Germinal center (tissue), 1 donor: ENCODE measurements around the gene ZSCAN26.

Experiments
- DNase-seq: peaks from one replicate; pipeline ENCODE4 v3.0.0; 2012; ENCODE audit warnings: mixed read lengths, low spot score

The ZSCAN26 gene

GRCh38 chr6:28266962-28267694, at the start of gene ZSCAN26:
TSS of gene ZSCAN26 (plus strand) at chr6:28267143. CDS start at chr6:28271920, 4,777 bp downstream.
- DNase-seq, result peak; percentile 75

DNA sequence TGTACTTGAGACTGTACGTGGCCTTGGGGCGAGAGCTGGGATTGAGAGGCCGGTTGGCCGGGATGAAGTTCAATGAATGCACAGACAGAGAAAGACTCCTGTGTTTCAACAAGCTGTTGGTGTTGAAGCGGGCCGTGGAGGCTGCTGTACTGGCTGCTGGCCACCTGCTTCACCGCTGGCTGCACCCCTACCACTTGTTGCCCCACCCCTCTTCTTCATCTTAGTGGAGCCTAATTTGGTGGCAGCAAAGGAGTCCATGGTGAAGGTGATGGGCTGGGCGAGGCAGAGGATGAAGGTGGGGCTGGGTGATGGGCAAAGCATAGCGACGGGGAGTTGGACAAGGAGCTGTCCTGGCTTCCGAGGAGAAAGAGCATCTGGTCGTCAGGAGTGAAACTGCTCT, 49.1 kb upstream of the ZSCAN26 start:
- no peak for DNase-seq

- peak; percentile 46 for DNase-seq
These were observed 48.4 kb upstream of the ZSCAN26 start for GRCh38 chr6:28218312-28219248.

- DNase-seq, result no peak
These were observed 46.4 kb upstream of the ZSCAN26 start for GRCh38 chr6:28220257-28221133.

DNA sequence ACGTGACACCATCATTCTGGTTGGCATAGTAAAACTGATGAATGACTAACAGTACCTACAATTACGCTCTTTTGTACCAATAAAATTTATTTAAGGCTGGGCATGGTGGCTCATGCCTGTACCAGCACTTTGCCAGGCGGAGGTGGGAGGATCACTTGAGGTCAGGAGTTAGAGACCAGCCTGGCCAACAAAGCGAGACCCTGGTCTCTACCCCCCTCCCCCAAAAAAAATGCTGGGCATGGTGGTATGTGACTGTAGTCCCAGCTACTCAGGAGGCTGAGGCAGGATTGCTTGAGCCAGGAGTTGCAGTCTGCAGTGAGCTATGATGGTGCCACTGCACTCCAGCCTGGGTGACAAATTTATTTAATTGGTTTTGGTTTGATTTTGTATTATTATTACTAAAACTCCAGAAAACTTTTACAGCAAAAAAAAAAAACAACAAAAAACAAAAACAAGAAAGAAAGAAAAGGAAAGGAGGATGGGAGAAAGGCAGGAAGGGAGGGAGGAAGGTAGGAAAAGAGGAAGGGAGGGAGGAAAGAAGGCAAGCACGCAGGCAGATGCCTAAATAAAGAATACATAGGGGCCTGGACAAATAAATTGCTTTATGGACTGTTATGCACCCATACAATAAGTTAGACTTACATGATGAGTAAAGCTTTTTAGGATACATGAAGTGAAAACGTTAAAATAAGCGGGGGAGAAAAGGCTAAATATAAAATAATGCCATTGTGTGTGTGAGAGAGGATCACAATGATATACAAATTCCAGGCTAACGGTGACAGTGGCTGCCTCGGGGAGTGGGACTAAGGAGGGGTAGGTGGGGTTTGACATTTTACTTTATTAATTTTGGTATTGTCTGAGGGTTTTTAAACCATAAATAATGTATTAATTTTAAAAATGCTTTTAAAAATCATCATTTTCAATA, 42.5 kb upstream of the ZSCAN26 start:
- DNase-seq, result no peak

GRCh38 chr6:28225056-28225834, 41.7 kb upstream of the ZSCAN26 start, which contains the start of gene ZSCAN9:
TSS of gene ZSCAN9 (plus strand) at chr6:28225275. CDS start at chr6:28227085, 1,810 bp downstream.
- peak; percentile 41 for DNase-seq

GRCh38 chr6:28226460-28226859, 40.5 kb upstream of the ZSCAN26 start:
- no peak for DNase-seq

- no peak for DNase-seq
These were observed 34.2 kb upstream of the ZSCAN26 start for GRCh38 chr6:28232785-28233184.

DNA sequence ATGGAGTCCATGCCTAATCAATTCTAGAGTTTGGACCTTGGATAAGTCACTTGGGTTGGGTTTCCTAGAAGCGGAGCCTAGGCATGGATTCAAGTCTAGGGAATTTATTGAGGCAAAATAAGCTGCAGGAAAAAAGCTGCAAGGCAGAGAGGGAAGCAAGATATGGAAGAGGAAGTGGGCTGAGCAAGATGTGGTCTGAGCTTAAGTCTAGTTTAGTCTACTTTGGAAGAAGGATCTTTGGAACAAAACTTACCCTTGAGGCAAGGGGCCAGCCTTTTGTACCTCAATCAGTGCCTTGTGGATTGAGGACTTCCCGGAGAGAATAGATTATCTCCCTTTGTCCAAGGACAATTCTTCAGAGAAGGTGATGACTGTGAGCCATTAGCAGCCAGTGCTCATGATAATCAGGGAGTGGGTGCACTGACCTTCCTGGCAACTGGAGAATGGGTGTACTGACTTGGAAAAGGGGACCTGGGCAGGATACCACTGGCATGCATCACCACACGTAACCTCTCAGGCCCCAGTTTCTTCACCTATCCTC, 31.0 kb upstream of the ZSCAN26 start:
- DNase-seq, result no peak

DNA sequence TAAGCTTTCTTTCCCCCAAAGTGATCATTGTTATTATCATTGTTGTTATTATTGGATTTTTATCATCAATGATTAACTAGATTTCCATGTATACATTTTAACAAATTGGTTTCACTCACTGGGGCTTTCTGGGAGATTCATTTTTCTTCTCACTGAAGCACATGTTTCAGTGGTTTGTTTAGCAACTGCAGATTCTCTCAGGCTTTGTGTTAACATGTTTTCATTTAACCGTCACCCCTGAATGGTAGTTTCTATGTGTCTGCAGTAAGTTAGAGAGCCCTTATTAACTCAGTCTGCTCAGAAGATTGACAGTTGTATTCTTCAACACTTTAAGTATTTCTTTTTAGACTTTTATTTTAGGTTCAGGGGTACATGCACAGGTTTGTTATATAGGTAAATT, 27.3 kb upstream of the ZSCAN26 start:
- DNase-seq, result no peak

GRCh38 chr6:28240471-28240870, 26.5 kb upstream of the ZSCAN26 start:
- DNase-seq, result no peak

- no peak for DNase-seq
These were observed 23.0 kb upstream of the ZSCAN26 start for GRCh38 chr6:28243946-28244345.

DNA sequence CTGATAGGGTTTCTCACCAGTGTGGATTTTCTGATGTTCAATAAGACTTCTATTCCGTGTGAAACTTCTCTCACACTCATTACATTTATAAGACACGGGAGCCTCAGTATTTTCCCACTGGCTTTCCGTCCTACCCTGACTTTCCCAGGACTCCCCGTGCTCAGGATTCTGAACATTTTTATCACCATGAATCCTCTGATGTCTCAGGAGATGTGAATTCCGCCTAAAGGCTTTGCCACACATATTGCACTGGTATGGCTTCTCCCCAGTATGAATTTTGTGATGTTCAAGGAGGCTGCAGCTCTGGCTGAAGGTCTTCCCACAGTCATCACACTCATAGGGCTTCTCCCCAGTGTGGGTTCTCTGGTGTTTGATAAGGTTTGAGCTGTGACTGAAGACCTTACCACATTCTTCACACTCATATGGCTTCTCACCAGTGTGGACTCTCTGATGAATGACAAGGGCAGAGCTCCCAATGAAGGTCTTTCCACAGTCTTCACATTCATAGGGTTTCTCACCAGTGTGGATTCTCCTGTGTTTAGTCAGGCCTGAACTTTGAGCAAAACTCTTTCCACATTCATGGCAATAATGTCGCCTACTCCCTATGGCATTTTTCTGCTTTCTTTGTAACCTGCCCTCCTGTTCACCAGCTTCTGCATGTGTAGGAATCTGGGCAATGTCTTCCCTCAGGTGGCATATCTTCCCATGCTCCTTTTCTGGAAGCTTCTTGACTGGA, 21.6 kb upstream of the ZSCAN26 start:
- DNase-seq, result no peak

DNA sequence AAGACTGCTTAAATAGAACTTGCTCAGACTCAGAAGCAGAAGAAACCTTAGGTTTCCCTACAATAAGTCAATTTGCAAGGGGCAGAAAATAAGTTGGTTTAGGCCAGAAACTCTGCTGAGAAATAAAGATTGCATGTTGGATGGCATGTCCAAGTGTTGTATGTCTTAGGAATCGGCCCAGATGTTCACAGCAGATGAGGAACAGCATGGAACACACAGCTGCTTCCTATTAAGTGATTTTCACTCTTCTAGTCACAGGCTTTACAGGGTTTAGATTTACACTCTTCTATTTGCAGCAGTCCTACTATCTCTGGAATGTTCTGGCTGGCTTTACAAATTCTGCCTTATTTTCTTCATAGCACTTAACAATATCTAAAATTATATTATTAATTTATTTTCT, 18.0 kb upstream of the ZSCAN26 start:
- no peak for DNase-seq

GRCh38 chr6:28250747-28251146, 16.2 kb upstream of the ZSCAN26 start:
- DNase-seq, result no peak

GRCh38 chr6:28251661-28252008, 15.3 kb upstream of the ZSCAN26 start:
- peak; percentile 50 for DNase-seq

GRCh38 chr6:28252009-28252975, 14.7 kb upstream of the ZSCAN26 start, which contains the start of gene ZKSCAN4:
TSS of gene ZKSCAN4 (minus strand) at chr6:28252269. CDS start at chr6:28251980, 289 bp downstream.
- peak; percentile 71 for DNase-seq

- DNase-seq, result no peak
These were observed 12.8 kb upstream of the ZSCAN26 start for GRCh38 chr6:28254121-28254519.
